Testis (tissue), 3 donors: Measurements from ENCODE around the gene HRAS. TPM values are rescaled to one million over a fixed set of nuclear protein-coding genes. Genes with fewer than 3 reads are reported as not detected.

Experiments used
- DNase-seq: peaks from one replicate; pipeline ENCODE4 v3.0.0-alpha.2; 2019
- H3K27ac ChIP-seq, 2 donors: fragments of 200-600 bp; sonication (generic); one replicate each; pipeline ENCODE4 v1.5.1; 2019
- H3K27me3 ChIP-seq: fragments of 200-600 bp; sonication (generic); one replicate; pipeline ENCODE4 v1.5.1; 2019
- H3K36me3 ChIP-seq: fragments of 200-600 bp; sonication (generic); one replicate; pipeline ENCODE4 v1.5.1; 2017; ENCODE audit warnings: low read depth; ENCODE audit errors: missing control alignments
- H3K4me1 ChIP-seq: fragments of 200-600 bp; sonication (generic); one replicate; pipeline ENCODE4 v1.5.1; 2019
- H3K4me3 ChIP-seq, 2 donors: fragments of 200-600 bp; sonication (generic); one replicate each; pipeline ENCODE4 v1.5.1; 2017 to 2019
- H3K9me3 ChIP-seq: fragments of 200-600 bp; sonication (generic); one replicate; pipeline ENCODE4 v1.5.1; 2017
- POLR2A ChIP-seq: fragments of 450-650 bp; IDR thresholded peaks from one replicate; pipeline ENCODE4 v1.6.1; 2017; ENCODE audit warnings: antibody characterized with exemption, mild to moderate bottlenecking, moderate library complexity
- WGBS, 2 donors: methylation state at CpG; one replicate each; pipeline ENCODE4 v1.1.5; 2018; 5-methylcytosine and 5-hydroxymethylcytosine counted together
- intact Hi-C: fragments of 100-400 bp; cut with DNase I; formaldehyde crosslinking; loops from one replicate; pipeline ENCODE4 v1.15.1; 2023; ENCODE audit warnings: low total_unique reads
- microRNA counts, 2 donors: library from miRNA; unstranded; fragments of <30 nt; microRNA quantifications; one replicate each; lab custom pipeline; 2016
- microRNA-seq, 2 donors: library from miRNA; unstranded; fragments of <30 nt; microRNA quantifications; one replicate each; pipeline ENCODE4, GENCODE V29; 2016; ENCODE audit warnings: borderline number of aligned reads in 2 of 2, borderline replicate concordance in 1 of 2
- polyA plus RNA-seq: library from polyadenylated mRNA; stranded (reverse); fragments of 350-450 nt; fragmentation: Illumina TruSeq; extraction: RNeasy Lipid Tissue Mini Kit (QIAGEN cat#74804); gene quantifications from one replicate; pipeline ENCODE4 v1.2.3, GENCODE V29; 2014; ENCODE audit warnings: low read depth, low replicate concordance; ENCODE audit not compliant: insufficient read depth
- small RNA-seq, 2 donors: library from RNA; depleted of rRNA; stranded (forward); fragments of <200 nt; gene quantifications; one replicate each; pipeline ENCODE3, GENCODE V24; 2016
- total RNA-seq, 2 donors: library from RNA; depleted of rRNA; stranded (reverse); fragments of >200 nt; gene quantifications; one replicate each; pipeline ENCODE4 v1.2.3, GENCODE V29; 2016
- TF ChIP-seq, protein P1 (sequence below), 3 experiments: fragments of 450-650 bp in 2 of 3; fragments of 200-600 bp in 1 of 3; sonication (generic) in 1 of 3; IDR thresholded peaks; one replicate each; pipeline ENCODE4 v1.5.1; 2016 to 2019; ENCODE audit warnings: antibody characterized with exemption in 3 of 3, mild to moderate bottlenecking in 2 of 3, moderate library complexity in 1 of 3

Gene HRAS
- total and polyA plus RNA-seq, 3 donors from 2014 or later: 31.4 to 49.7 (median 35.1) TPM

DNA sequence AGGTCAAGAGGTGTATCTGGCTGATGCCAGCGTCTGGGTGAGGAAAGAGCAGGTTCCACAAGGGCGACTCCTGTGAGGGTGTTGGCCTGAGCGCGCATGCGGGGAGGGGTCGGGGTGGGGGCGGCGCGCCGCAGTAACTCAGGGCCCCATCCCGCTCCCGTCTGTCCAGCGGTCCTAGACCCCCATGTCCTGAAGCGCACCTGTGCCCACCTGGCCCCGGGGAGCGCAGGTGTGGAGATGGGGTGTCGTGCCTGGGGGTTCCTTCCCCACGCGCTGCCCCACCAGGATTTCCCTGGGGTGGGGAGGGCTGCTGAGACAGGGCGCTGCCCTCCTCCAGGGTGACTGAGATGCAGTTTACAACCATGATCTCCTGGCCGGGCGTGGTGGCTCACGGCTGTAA is 49.2 kb downstream of the HRAS start:
- TF ChIP-seq POLR2A: no peak
- TF ChIP-seq, protein P1, sequence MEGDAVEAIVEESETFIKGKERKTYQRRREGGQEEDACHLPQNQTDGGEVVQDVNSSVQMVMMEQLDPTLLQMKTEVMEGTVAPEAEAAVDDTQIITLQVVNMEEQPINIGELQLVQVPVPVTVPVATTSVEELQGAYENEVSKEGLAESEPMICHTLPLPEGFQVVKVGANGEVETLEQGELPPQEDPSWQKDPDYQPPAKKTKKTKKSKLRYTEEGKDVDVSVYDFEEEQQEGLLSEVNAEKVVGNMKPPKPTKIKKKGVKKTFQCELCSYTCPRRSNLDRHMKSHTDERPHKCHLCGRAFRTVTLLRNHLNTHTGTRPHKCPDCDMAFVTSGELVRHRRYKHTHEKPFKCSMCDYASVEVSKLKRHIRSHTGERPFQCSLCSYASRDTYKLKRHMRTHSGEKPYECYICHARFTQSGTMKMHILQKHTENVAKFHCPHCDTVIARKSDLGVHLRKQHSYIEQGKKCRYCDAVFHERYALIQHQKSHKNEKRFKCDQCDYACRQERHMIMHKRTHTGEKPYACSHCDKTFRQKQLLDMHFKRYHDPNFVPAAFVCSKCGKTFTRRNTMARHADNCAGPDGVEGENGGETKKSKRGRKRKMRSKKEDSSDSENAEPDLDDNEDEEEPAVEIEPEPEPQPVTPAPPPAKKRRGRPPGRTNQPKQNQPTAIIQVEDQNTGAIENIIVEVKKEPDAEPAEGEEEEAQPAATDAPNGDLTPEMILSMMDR (IDR thresholded peaks at IDR 0.05): no peak
- H3K27ac ChIP-seq: no peak overlapping the region
- no peak for DNase-seq
- WGBS, 2 donors: 82 to 85% methylated on average over 12 to 23 of the region's 23 CpGs
- no peaks in the 10 kb centered on the region for H3K27me3 ChIP-seq
- intact Hi-C loops: no loop called here
- no peak overlapping the region for H3K4me3 ChIP-seq
- H3K36me3 ChIP-seq: no peaks in the 10 kb centered on the region
- no peaks in the 10 kb centered on the region for H3K4me1 ChIP-seq
- H3K9me3 ChIP-seq: no peaks in the 10 kb centered on the region

DNA sequence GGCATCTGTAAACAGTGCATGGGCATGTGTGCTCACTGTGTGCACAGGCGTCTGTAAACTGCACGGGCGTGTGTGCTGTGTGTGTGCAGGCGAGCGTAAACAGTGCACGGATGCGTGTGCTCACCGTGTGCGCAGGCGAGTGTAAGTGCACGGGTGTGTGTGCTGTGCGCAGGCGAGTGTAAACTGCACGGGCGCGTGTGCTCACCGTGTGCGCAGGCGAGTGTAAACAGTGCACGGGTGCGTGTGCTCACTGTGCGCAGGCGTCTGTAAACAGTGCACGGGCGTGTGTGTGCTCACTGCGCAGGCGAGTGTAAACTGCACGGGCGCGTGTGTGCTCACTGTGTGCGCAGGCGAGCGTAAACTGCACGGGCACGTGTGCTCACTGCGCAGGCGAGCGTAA is 50.8 kb downstream of the HRAS start:
- Histone ChIP-seq H3K27me3 (no peaks in the 10 kb centered on the region), H3K36me3 (no peaks in the 10 kb centered on the region), H3K9me3 (no peaks in the 10 kb centered on the region), H3K4me3 (no peak overlapping the region), H3K4me1 (no peaks in the 10 kb centered on the region), H3K27ac (no peak overlapping the region)
- intact Hi-C loops: no loop called here
- 88 to 93% methylated on average over 38 of the region's 38 CpGs for WGBS, 2 donors
- TF ChIP-seq POLR2A: no peak
- TF ChIP-seq, protein P1 (IDR thresholded peaks at IDR 0.05): no peak
- DNase-seq: no peak

MicroRNA genes within 50 kb of the gene (microRNA counts, 767-probe panel; counts per million panel counts)
- microRNA hsa-miR-210 (lab: Ali Mortazavi, UCI): 0 to 152 counts per million in 2 donors

Small RNAs within 50 kb of the gene (microRNA-seq; reads per million reads assigned to microRNA genes)
- gene MIR210: 91.8 to 96.0 reads per million in 2 donors

Small RNAs within 50 kb of the gene (small RNA-seq; reads per million reads assigned to genes)
- 3.1 to 3.5 reads per million in 2 donors for gene MIR210

Other genes with a start within 250 kb of the HRAS start
- gene PGGHG, start 246.4 kb downstream of the HRAS start, total RNA-seq: 10 to 100 TPM; 26.5 to 32.5 TPM
- 8.2 TPM for gene PGGHG, start 246.4 kb downstream of the HRAS start, polyA plus RNA-seq
- not detected for gene IFITM5, start 236.1 kb downstream of the HRAS start, total RNA-seq
- gene IFITM5, start 236.1 kb downstream of the HRAS start, polyA plus RNA-seq: not detected
- 100 to 1,000 TPM; 119 to 169 TPM for gene IFITM2, start 227.8 kb downstream of the HRAS start, total RNA-seq
- gene IFITM2, start 227.8 kb downstream of the HRAS start, polyA plus RNA-seq: 283 TPM
- 10 to 100 TPM; 63.1 to 93.3 TPM for gene IFITM1, start 221.5 kb downstream of the HRAS start, total RNA-seq
- gene IFITM1, start 221.5 kb downstream of the HRAS start, polyA plus RNA-seq: 146 TPM
- 100 to 1,000 TPM; 256 to 459 TPM for gene IFITM3, start 214.7 kb downstream of the HRAS start, total RNA-seq
- gene IFITM3, start 214.7 kb downstream of the HRAS start, polyA plus RNA-seq: 717 TPM
- 10 to 100 TPM in 1 of 2 donors, 1 to 10 TPM in 1; 7.2 to 10.1 TPM for gene B4GALNT4, start 166.1 kb downstream of the HRAS start, total RNA-seq
- gene B4GALNT4, start 166.1 kb downstream of the HRAS start, polyA plus RNA-seq: 4.3 TPM
- 1 to 10 TPM; 1.6 to 3.1 TPM for gene PKP3, start 141.4 kb downstream of the HRAS start, total RNA-seq
- gene PKP3, start 141.4 kb downstream of the HRAS start, polyA plus RNA-seq: 1.2 TPM
- gene SIGIRR, start 120.6 kb downstream of the HRAS start, total RNA-seq: 10 to 100 TPM; 39.3 to 43.8 TPM
- 35.5 TPM for gene SIGIRR, start 120.6 kb downstream of the HRAS start, polyA plus RNA-seq
- gene ANO9, start 93.6 kb downstream of the HRAS start, total RNA-seq: 1 to 10 TPM; 1.9 to 2.9 TPM
- 1.6 TPM for gene ANO9, start 93.6 kb downstream of the HRAS start, polyA plus RNA-seq
- gene PTDSS2, start 85.3 kb downstream of the HRAS start, total RNA-seq: 100 to 1,000 TPM; 107 to 160 TPM
- 116 TPM for gene PTDSS2, start 85.3 kb downstream of the HRAS start, polyA plus RNA-seq
- 100 to 1,000 TPM; 210 to 264 TPM for gene RNH1, start 28.3 kb downstream of the HRAS start, total RNA-seq
- 211 TPM for gene RNH1, start 28.3 kb downstream of the HRAS start, polyA plus RNA-seq
- gene LRRC56, start 2.0 kb upstream of the HRAS start, total RNA-seq: 10 to 100 TPM; 11.6 to 22.2 TPM
- gene LRRC56, start 2.0 kb upstream of the HRAS start, polyA plus RNA-seq: 23.5 TPM
- gene LMNTD2, start 25.2 kb upstream of the HRAS start, total RNA-seq: 10 to 100 TPM; 29.2 to 59.9 TPM
- gene LMNTD2, start 25.2 kb upstream of the HRAS start, polyA plus RNA-seq: 26.1 TPM
- gene RASSF7, start 25.4 kb upstream of the HRAS start, total RNA-seq: 10 to 100 TPM; 22.0 to 35.7 TPM
- 13.2 TPM for gene RASSF7, start 25.4 kb upstream of the HRAS start, polyA plus RNA-seq
- 10 to 100 TPM; 62.9 to 74.4 TPM for gene PHRF1, start 40.9 kb upstream of the HRAS start, total RNA-seq
- gene PHRF1, start 40.9 kb upstream of the HRAS start, polyA plus RNA-seq: 30.2 TPM
- 10 to 100 TPM; 13.0 to 30.1 TPM for gene IRF7, start 80.4 kb upstream of the HRAS start, total RNA-seq
- gene IRF7, start 80.4 kb upstream of the HRAS start, polyA plus RNA-seq: 9.9 TPM
- under 1 TPM; 0.12 to 0.63 TPM for gene CDHR5, start 89.4 kb upstream of the HRAS start, total RNA-seq
- 2.3 TPM for gene CDHR5, start 89.4 kb upstream of the HRAS start, polyA plus RNA-seq
- gene SCT, start 91.6 kb upstream of the HRAS start, total RNA-seq: 1 to 10 TPM; 3.4 to 9.3 TPM
- 1.5 TPM for gene SCT, start 91.6 kb upstream of the HRAS start, polyA plus RNA-seq
- gene DRD4, start 101.7 kb upstream of the HRAS start, total RNA-seq: 1 to 10 TPM; 2.0 to 3.3 TPM
- gene DRD4, start 101.7 kb upstream of the HRAS start, polyA plus RNA-seq: 1.5 TPM
- gene DEAF1, start 159.6 kb upstream of the HRAS start, total RNA-seq: 100 to 1,000 TPM in 1 of 2 donors, 10 to 100 TPM in 1; 82.5 to 116 TPM
- gene DEAF1, start 159.6 kb upstream of the HRAS start, polyA plus RNA-seq: 47.9 TPM
- gene TMEM80, start 160.2 kb upstream of the HRAS start, total RNA-seq: 10 to 100 TPM; 72.8 to 74.5 TPM
- 38.9 TPM for gene TMEM80, start 160.2 kb upstream of the HRAS start, polyA plus RNA-seq
- gene EPS8L2, start 170.7 kb upstream of the HRAS start, total RNA-seq: 10 to 100 TPM; 27.3 to 29.1 TPM
- 14.3 TPM for gene EPS8L2, start 170.7 kb upstream of the HRAS start, polyA plus RNA-seq
- 10 to 100 TPM; 84.8 to 88.1 TPM for gene TALDO1, start 211.9 kb upstream of the HRAS start, total RNA-seq
- gene TALDO1, start 211.9 kb upstream of the HRAS start, polyA plus RNA-seq: 86.6 TPM
- 10 to 100 TPM; 80.9 to 84.2 TPM for gene GATD1, start 241.9 kb upstream of the HRAS start, total RNA-seq
- 64.3 TPM for gene GATD1, start 241.9 kb upstream of the HRAS start, polyA plus RNA-seq